Measurements from ENCODE around the gene SMC4.

The SMC4 gene

GRCh38 chr3:160403796-160404470, 4.5 kb downstream of the SMC4 start:
- Histone ChIP-seq H3K4me3 (peak overlapping the region; percentile 91), H3K27ac (peak overlapping the region; percentile 60 to 85)
- no peak for DNase-seq (ENCODE audit: low spot score)

GRCh38 chr3:160409812-160410610, 10.6 kb downstream of the SMC4 start:
- H3K4me3 ChIP-seq: peak overlapping the region; percentile 23
- no peak for TF ChIP-seq CTCF (IDR thresholded peaks at IDR 0.05)
- H3K27ac ChIP-seq: peak overlapping the region in 1 of 2 donors; percentile 18
- DNase-seq (ENCODE audit: low spot score): no peak

More at GRCh38 chr3:160403796-160404470, 4.5 kb downstream of the SMC4 start:
- no peak for TF ChIP-seq CTCF (IDR thresholded peaks at IDR 0.05)

GRCh38 chr3:160412477-160412876, 13.0 kb downstream of the SMC4 start:
- DNase-seq (ENCODE audit: low spot score): no peak
- no peak for TF ChIP-seq CTCF (IDR thresholded peaks at IDR 0.05)
- H3K4me3 ChIP-seq: no peak overlapping the region
- H3K27ac ChIP-seq: no peak overlapping the region

GRCh38 chr3:160413613-160414248, 14.3 kb downstream of the SMC4 start:
- Histone ChIP-seq H3K27ac (no peak overlapping the region), H3K4me3 (no peak overlapping the region)
- DNase-seq (ENCODE audit: low spot score): no peak
- peak; percentile 79 for TF ChIP-seq CTCF (IDR thresholded peaks at IDR 0.05)

GRCh38 chr3:160417311-160417710, 17.9 kb downstream of the SMC4 start:
- H3K27ac ChIP-seq: no peak overlapping the region
- no peak for DNase-seq (ENCODE audit: low spot score)
- no peak overlapping the region for H3K4me3 ChIP-seq
- TF ChIP-seq CTCF (IDR thresholded peaks at IDR 0.05): no peak

- no peak for TF ChIP-seq CTCF (IDR thresholded peaks at IDR 0.05)
- no peak for DNase-seq (ENCODE audit: low spot score)
- no peak overlapping the region for H3K27ac ChIP-seq
- H3K4me3 ChIP-seq: no peak overlapping the region
Measured at GRCh38 chr3:160427832-160428424, 28.5 kb downstream of the SMC4 start.
